Measurements from ENCODE around the gene DES.

DES gene

GRCh38 chr2:219434718-219435525 lies 16.7 kb downstream of the DES start, which contains the start of gene SPEG:
Gene SPEG (plus strand): TSS chr2:219434843. CDS start chr2:219434978, 135 bp downstream.
- Histone ChIP-seq H3K27ac (ENCODE audit: low read length) (no peak within 1 kb of the TSS), H3K4me1 (ENCODE audit: low read length) (no peaks in the 10 kb centered on the region), H3K9ac (ENCODE audit: low read length) (no peak within 1 kb of the TSS), H3K27me3 (replicated peaks; ENCODE audit: insufficient read depth, low read length) (peaks cover 57% of the 10 kb centered on the region), H3K4me3 (ENCODE audit: low read length) (no peak within 1 kb of the TSS), H3F3A (ENCODE audit: insufficient read depth, low read length) (no peaks in the 10 kb centered on the region), H3K9me2 (replicated peaks; ENCODE audit: insufficient read depth, low read length) (no peaks in the 10 kb centered on the region), H3K4me2 (ENCODE audit: low read depth, low read length) (no peak within 1 kb of the TSS), H3K9me3 (replicated peaks; ENCODE audit: insufficient read depth, low read length) (no peaks in the 10 kb centered on the region), H3K79me2 (ENCODE audit: low read length) (no peaks in the 10 kb centered on the region), H2AFZ (ENCODE audit: low read length) (no peak within 1 kb of the TSS), H3K36me3 (replicated peaks; ENCODE audit: insufficient read depth, low read length) (no peaks in the 10 kb centered on the region), H4K20me1 (ENCODE audit: insufficient read depth, low read length) (no peaks in the 10 kb centered on the region)
- no peak for DNase-seq
- TF ChIP-seq EZH2 (optimal IDR thresholded peaks at IDR 0.05; ENCODE audit: low read depth, low read length) (no peak), EZH2phosphoT487 (IDR thresholded peaks at IDR 0.05; ENCODE audit: low read length) (no peak)
- TF ChIP-seq, protein P1, sequence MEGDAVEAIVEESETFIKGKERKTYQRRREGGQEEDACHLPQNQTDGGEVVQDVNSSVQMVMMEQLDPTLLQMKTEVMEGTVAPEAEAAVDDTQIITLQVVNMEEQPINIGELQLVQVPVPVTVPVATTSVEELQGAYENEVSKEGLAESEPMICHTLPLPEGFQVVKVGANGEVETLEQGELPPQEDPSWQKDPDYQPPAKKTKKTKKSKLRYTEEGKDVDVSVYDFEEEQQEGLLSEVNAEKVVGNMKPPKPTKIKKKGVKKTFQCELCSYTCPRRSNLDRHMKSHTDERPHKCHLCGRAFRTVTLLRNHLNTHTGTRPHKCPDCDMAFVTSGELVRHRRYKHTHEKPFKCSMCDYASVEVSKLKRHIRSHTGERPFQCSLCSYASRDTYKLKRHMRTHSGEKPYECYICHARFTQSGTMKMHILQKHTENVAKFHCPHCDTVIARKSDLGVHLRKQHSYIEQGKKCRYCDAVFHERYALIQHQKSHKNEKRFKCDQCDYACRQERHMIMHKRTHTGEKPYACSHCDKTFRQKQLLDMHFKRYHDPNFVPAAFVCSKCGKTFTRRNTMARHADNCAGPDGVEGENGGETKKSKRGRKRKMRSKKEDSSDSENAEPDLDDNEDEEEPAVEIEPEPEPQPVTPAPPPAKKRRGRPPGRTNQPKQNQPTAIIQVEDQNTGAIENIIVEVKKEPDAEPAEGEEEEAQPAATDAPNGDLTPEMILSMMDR (IDR thresholded peaks at IDR 0.05; ENCODE audit: low read length) = no peak

GRCh38 chr2:219435701-219436100 lies 17.5 kb downstream of the DES start:
- Histone ChIP-seq H3K27ac (ENCODE audit: low read length) (no peak overlapping the region), H3K4me3 (ENCODE audit: low read length) (no peak overlapping the region), H3K36me3 (replicated peaks; ENCODE audit: insufficient read depth, low read length) (no peaks in the 10 kb centered on the region), H3K4me1 (ENCODE audit: low read length) (no peaks in the 10 kb centered on the region), H4K20me1 (ENCODE audit: insufficient read depth, low read length) (no peaks in the 10 kb centered on the region), H3K4me2 (ENCODE audit: low read depth, low read length) (no peak overlapping the region), H3K9me2 (replicated peaks; ENCODE audit: insufficient read depth, low read length) (no peaks in the 10 kb centered on the region), H2AFZ (ENCODE audit: low read length) (no peak overlapping the region), H3K27me3 (replicated peaks; ENCODE audit: insufficient read depth, low read length) (peaks cover 60% of the 10 kb centered on the region), H3K79me2 (ENCODE audit: low read length) (no peaks in the 10 kb centered on the region), H3K9me3 (replicated peaks; ENCODE audit: insufficient read depth, low read length) (no peaks in the 10 kb centered on the region), H3F3A (ENCODE audit: insufficient read depth, low read length) (no peaks in the 10 kb centered on the region), H3K9ac (ENCODE audit: low read length) (no peak overlapping the region)
- DNase-seq = no peak
- TF ChIP-seq EZH2phosphoT487 (IDR thresholded peaks at IDR 0.05; ENCODE audit: low read length) = no peak
- no peak for TF ChIP-seq EZH2 (optimal IDR thresholded peaks at IDR 0.05; ENCODE audit: low read depth, low read length)
- TF ChIP-seq, protein P1 (IDR thresholded peaks at IDR 0.05; ENCODE audit: low read length) = no peak

DNA sequence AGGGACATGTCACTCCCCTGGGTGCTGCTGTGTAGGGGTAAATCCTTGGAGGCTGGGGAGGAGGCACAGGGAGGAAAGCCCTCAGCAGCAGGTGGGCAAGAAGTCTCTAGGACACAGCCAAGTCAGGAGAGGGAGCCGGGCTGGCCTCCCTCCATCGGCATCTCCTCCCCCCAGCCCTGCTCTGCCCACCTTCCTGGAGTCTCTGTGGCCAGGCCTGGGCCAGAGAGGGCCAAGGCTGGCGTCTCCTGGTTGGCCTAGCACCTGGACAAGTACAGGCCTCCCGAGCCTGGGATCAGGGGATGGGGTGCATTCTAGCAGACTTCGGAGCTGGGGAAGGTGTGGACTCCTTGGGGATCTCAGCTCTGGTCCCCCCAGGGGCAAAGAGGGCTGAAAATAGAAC lies 18.3 kb downstream of the DES start:
- TF ChIP-seq, protein P1 (IDR thresholded peaks at IDR 0.05; ENCODE audit: low read length) = no peak
- TF ChIP-seq EZH2phosphoT487 (IDR thresholded peaks at IDR 0.05; ENCODE audit: low read length) (no peak), EZH2 (optimal IDR thresholded peaks at IDR 0.05; ENCODE audit: low read depth, low read length) (no peak)
- Histone ChIP-seq H3K27ac (ENCODE audit: low read length) (no peak overlapping the region), H3K9me3 (replicated peaks; ENCODE audit: insufficient read depth, low read length) (no peaks in the 10 kb centered on the region), H3K9me2 (replicated peaks; ENCODE audit: insufficient read depth, low read length) (no peaks in the 10 kb centered on the region), H3K9ac (ENCODE audit: low read length) (no peak overlapping the region), H3K4me2 (ENCODE audit: low read depth, low read length) (no peak overlapping the region), H3K4me1 (ENCODE audit: low read length) (no peaks in the 10 kb centered on the region), H3K4me3 (ENCODE audit: low read length) (no peak overlapping the region), H2AFZ (ENCODE audit: low read length) (no peak overlapping the region), H3F3A (ENCODE audit: insufficient read depth, low read length) (no peaks in the 10 kb centered on the region), H3K36me3 (replicated peaks; ENCODE audit: insufficient read depth, low read length) (no peaks in the 10 kb centered on the region), H4K20me1 (ENCODE audit: insufficient read depth, low read length) (no peaks in the 10 kb centered on the region), H3K27me3 (replicated peaks; ENCODE audit: insufficient read depth, low read length) (peaks cover 68% of the 10 kb centered on the region), H3K79me2 (ENCODE audit: low read length) (no peaks in the 10 kb centered on the region)
- DNase-seq = no peak
